Activated CD4-positive, alpha-beta T cell treated with anti-CD3 and anti-CD28 coated beads, Interleukin-2, amount 10 ng/mL, durations not matched to agents 24 days and 14 days (primary cell): ENCODE results near the gene NPB. TPM values are rescaled to one million over a fixed set of nuclear protein-coding genes. Genes with fewer than 3 reads are reported as not detected.

Experiments used
- DNase-seq: peaks from one replicate; pipeline ENCODE4 v3.0.0; 2022
- H3K27ac Mint-ChIP-seq: one replicate; pipeline ENCODE4 v1.8.0; 2022; ENCODE audit warnings: mild to moderate bottlenecking, mixed read lengths
- H3K27me3 Mint-ChIP-seq: one replicate; pipeline ENCODE4 v1.8.0; 2022; ENCODE audit warnings: mixed read lengths
- H3K36me3 Mint-ChIP-seq: one replicate; pipeline ENCODE4 v1.8.0; 2022; ENCODE audit warnings: low read depth, mild to moderate bottlenecking, mixed read lengths
- H3K4me1 Mint-ChIP-seq: one replicate; pipeline ENCODE4 v1.8.0; 2021; ENCODE audit warnings: mixed read lengths
- H3K4me3 Mint-ChIP-seq: one replicate; pipeline ENCODE4 v1.8.0; 2022; ENCODE audit warnings: mild to moderate bottlenecking, moderate library complexity, mixed read lengths
- H3K9me3 Mint-ChIP-seq: one replicate; pipeline ENCODE4 v1.8.0; 2021; ENCODE audit warnings: mixed read lengths
- intact Hi-C: fragments of 100-400 bp; cut with micrococcal nuclease; formaldehyde crosslinking; loops from one replicate; pipeline ENCODE4 v1.15.1; 2023
- total RNA-seq: library from RNA; stranded (reverse); gene quantifications from 2 replicates; pipeline ENCODE4 v1.2.3, GENCODE V29; 2022

NPB gene
- total RNA-seq, 1 donor from 2014 or later = 0.30 TPM

- no peaks in the 10 kb centered on the region for H3K27me3 Mint-ChIP-seq
- H3K36me3 Mint-ChIP-seq = peaks cover 51% of the 10 kb centered on the region
- intact Hi-C loops = no loop called here
- H3K27ac Mint-ChIP-seq = peak overlapping the region; percentile 63
- no peak for DNase-seq
- H3K4me1 Mint-ChIP-seq = peaks cover 41% of the 10 kb centered on the region
- H3K4me3 Mint-ChIP-seq = peak overlapping the region; percentile 5
- H3K9me3 Mint-ChIP-seq = no peaks in the 10 kb centered on the region
Measured at GRCh38 chr17:81866440-81867169, 35.4 kb upstream of the NPB start.

- peak overlapping the region; percentile 39 for H3K4me3 Mint-ChIP-seq
- H3K4me1 Mint-ChIP-seq = peaks cover 39% of the 10 kb centered on the region
- no peaks in the 10 kb centered on the region for H3K9me3 Mint-ChIP-seq
- H3K27me3 Mint-ChIP-seq = no peaks in the 10 kb centered on the region
- intact Hi-C loops = no loop called here
- peak; percentile 70 for DNase-seq
- peak overlapping the region; percentile 56 for H3K27ac Mint-ChIP-seq
- H3K36me3 Mint-ChIP-seq = peaks cover 51% of the 10 kb centered on the region
Measured at GRCh38 chr17:81867170-81867990, 34.7 kb upstream of the NPB start.

GRCh38 chr17:81867991-81868673 is 33.9 kb upstream of the NPB start:
- DNase-seq = no peak
- Mint-ChIP-seq H3K27ac (peak overlapping the region; percentile 56), H3K4me3 (peak overlapping the region; percentile 39), H3K36me3 (peaks cover 50% of the 10 kb centered on the region), H3K27me3 (no peaks in the 10 kb centered on the region), H3K9me3 (no peaks in the 10 kb centered on the region), H3K4me1 (peaks cover 39% of the 10 kb centered on the region)
- intact Hi-C loops = no loop called here

- no peaks in the 10 kb centered on the region for H3K9me3 Mint-ChIP-seq
- no peaks in the 10 kb centered on the region for H3K27me3 Mint-ChIP-seq
- H3K4me3 Mint-ChIP-seq = peak overlapping the region; percentile 92
- peaks cover 34% of the 10 kb centered on the region for H3K4me1 Mint-ChIP-seq
- intact Hi-C loops = no loop called here
- DNase-seq = no peak
- peaks cover 45% of the 10 kb centered on the region for H3K36me3 Mint-ChIP-seq
- peak overlapping the region; percentile 91 for H3K27ac Mint-ChIP-seq
Measured at GRCh38 chr17:81868674-81869220, 33.3 kb upstream of the NPB start.

- peak; percentile 80 for DNase-seq
- Mint-ChIP-seq H3K9me3 (no peaks in the 10 kb centered on the region), H3K4me1 (peaks cover 37% of the 10 kb centered on the region), H3K27me3 (no peaks in the 10 kb centered on the region), H3K36me3 (peaks cover 41% of the 10 kb centered on the region), H3K27ac (peak overlapping the region; percentile 91), H3K4me3 (peak overlapping the region; percentile 92)
- intact Hi-C loops = loop anchor here (1.0 to 5.0 kb wide), 4 partner anchors 8 to 357 kb away; partner anchors contain the start of genes ACTG1, ALYREF, ANAPC11 and MAFG
Measured at GRCh38 chr17:81869221-81870130, 32.6 kb upstream of the NPB start.

GRCh38 chr17:81870131-81870980 is 31.7 kb upstream of the NPB start:
- intact Hi-C loops = loop anchor here (1.0 to 5.0 kb wide), 4 partner anchors 9 to 358 kb away; partner anchors contain the start of genes ACTG1, ALYREF, ANAPC11 and MAFG
- Mint-ChIP-seq H3K27me3 (no peaks in the 10 kb centered on the region), H3K4me1 (peaks cover 38% of the 10 kb centered on the region), H3K36me3 (peaks cover 35% of the 10 kb centered on the region), H3K27ac (peak overlapping the region; percentile 91), H3K9me3 (no peaks in the 10 kb centered on the region), H3K4me3 (peak overlapping the region; percentile 92)
- peak; percentile 85 for DNase-seq

GRCh38 chr17:81870981-81871386 is 31.1 kb upstream of the NPB start, which contains the start of gene ARHGDIA:
Gene ARHGDIA, minus strand, starts transcription at chr17:81871337. Its CDS starts 1,407 bp downstream, at chr17:81869930.
- Mint-ChIP-seq H3K9me3 (no peaks in the 10 kb centered on the region), H3K27me3 (no peaks in the 10 kb centered on the region), H3K27ac (peak within 1 kb of the TSS; percentile 96), H3K36me3 (peaks cover 30% of the 10 kb centered on the region), H3K4me3 (peak within 1 kb of the TSS; percentile 92), H3K4me1 (peaks cover 35% of the 10 kb centered on the region)
- no peak for DNase-seq
- intact Hi-C loops = loop anchor here (1.0 to 5.0 kb wide), 4 partner anchors 10 to 359 kb away; partner anchors contain the start of genes ACTG1, ALYREF, ANAPC11 and MAFG

- no peaks in the 10 kb centered on the region for H3K27me3 Mint-ChIP-seq
- intact Hi-C loops = loop anchor here (5.0 kb wide), 2 partner anchors 56 to 359 kb away; partner anchors contain the start of genes ACTG1 and MAFG
- H3K4me3 Mint-ChIP-seq = peak overlapping the region; percentile 87
- peaks cover 31% of the 10 kb centered on the region for H3K4me1 Mint-ChIP-seq
- H3K9me3 Mint-ChIP-seq = no peaks in the 10 kb centered on the region
- peaks cover 29% of the 10 kb centered on the region for H3K36me3 Mint-ChIP-seq
- H3K27ac Mint-ChIP-seq = peak overlapping the region; percentile 96
- DNase-seq = peak; percentile 99
Measured at GRCh38 chr17:81871387-81872230, 30.4 kb upstream of the NPB start.

- Mint-ChIP-seq H3K36me3 (peaks cover 41% of the 10 kb centered on the region), H3K9me3 (no peaks in the 10 kb centered on the region), H3K4me1 (peaks cover 20% of the 10 kb centered on the region), H3K27me3 (no peaks in the 10 kb centered on the region), H3K4me3 (no peak overlapping the region), H3K27ac (peak overlapping the region; percentile 25)
- no peak for DNase-seq
- intact Hi-C loops = no loop called here
Measured at GRCh38 chr17:81877569-81877968, 24.5 kb upstream of the NPB start.

GRCh38 chr17:81878294-81878693 is 23.7 kb upstream of the NPB start:
- H3K27me3 Mint-ChIP-seq = no peaks in the 10 kb centered on the region
- no peak overlapping the region for H3K27ac Mint-ChIP-seq
- peaks cover 40% of the 10 kb centered on the region for H3K36me3 Mint-ChIP-seq
- no peak for DNase-seq
- no peak overlapping the region for H3K4me3 Mint-ChIP-seq
- intact Hi-C loops = no loop called here
- H3K9me3 Mint-ChIP-seq = no peaks in the 10 kb centered on the region
- peaks cover 15% of the 10 kb centered on the region for H3K4me1 Mint-ChIP-seq

GRCh38 chr17:81879121-81879520 is 22.9 kb upstream of the NPB start:
- Mint-ChIP-seq H3K9me3 (no peaks in the 10 kb centered on the region), H3K36me3 (peaks cover 41% of the 10 kb centered on the region), H3K4me1 (peaks cover 10% of the 10 kb centered on the region), H3K27me3 (no peaks in the 10 kb centered on the region), H3K4me3 (no peak overlapping the region), H3K27ac (no peak overlapping the region)
- intact Hi-C loops = no loop called here
- no peak for DNase-seq
